ENCODE data around the gene MACROD1. TPM values are rescaled to one million over a fixed set of nuclear protein-coding genes. Genes with fewer than 3 reads are reported as not detected.

Gene MACROD1
- total RNA-seq, 1 experiment from 2014 or later, result 29.3 TPM

DNA sequence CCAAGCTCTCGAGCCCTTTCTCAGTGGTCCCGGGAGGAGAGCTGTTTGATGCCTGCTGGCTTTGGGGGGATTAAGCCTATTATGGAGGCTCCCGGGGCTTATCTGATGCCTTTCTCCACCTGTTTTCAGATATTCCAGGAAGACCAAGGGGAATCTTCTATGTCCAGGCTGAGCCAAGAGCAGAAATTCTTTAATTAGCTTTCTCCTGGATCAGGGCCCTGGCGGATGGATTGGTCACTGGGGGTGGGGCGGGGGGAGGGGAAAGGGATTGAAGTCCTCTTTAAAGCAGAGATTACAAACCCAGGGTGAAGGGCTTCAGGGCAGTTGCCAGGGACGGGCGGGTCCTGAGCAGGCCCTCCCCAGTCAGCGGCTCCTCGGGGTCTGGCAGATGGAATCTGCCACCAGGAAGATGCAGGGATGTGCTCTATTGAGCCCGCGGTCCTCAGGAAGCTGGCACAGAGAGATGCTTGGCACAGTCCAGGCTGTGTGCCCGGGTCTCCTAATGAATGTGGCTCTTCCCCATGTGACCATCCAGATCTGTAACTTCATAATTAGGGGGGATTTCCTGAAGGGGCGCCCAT, 33.6 kb downstream of the MACROD1 start:
- no peak for DNase-seq (ENCODE audit: extremely low read depth, low read depth)

- no peak for DNase-seq (ENCODE audit: extremely low read depth, low read depth)
These were observed 34.2 kb downstream of the MACROD1 start for GRCh38 chr11:64131683-64132190.

GRCh38 chr11:64130618-64131017, 35.3 kb downstream of the MACROD1 start:
- DNase-seq (ENCODE audit: extremely low read depth, low read depth), result no peak

DNA sequence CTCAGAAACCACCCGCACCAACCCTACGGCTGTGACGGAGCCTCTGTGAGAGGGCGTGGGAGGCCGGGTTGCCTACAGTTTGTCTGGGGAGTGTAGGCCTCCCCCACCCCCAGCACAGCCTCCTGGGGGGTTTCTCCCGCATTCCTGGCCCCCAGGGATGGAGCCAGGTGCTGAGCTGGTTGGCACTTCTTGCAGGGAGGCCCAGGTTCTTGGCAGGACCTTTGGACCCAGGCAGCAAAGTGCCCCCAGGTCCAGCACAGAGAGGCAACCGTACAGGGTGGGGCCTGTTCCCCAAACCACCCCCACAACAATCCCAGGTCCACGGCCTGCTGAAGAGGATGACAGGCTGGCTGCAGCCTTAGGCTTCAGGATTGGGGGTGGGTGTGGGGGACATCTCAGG, 36.5 kb downstream of the MACROD1 start:
- no peak for DNase-seq (ENCODE audit: extremely low read depth, low read depth)

DNA sequence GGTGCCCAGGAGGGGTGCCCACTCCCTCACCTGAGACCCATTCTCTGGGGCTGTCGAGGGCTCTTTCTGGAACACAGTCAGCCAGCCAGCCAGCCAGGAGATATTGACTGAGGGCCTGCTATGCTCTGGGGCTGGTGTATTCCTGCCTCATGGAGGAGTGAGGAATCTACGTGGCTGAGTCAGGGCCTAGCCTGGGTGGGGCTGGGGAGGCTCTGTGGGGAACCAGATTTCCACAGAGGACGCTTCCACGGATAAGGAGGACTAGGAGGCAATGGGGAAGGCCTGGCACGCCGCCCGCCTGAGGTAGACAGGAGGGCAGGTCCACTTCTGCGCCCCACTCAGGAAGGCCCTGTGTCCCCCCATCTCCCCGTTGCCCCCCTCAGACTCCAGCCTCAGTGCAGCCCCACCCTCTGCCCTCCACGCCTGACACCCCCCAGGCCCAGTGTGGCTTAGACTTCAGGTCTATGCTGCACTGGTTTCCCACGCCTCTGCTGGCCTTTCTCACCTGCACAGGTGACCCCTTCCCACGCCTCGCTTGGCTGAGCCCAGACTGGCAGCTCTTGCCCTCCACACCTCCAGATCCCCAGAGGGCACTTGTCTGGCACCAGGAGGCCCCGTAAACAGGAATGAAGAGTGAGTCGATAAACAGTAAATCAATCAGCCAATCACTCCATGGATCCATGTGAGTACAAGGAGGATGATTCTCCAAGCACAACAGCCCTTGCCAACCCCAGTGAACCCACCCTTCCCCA, 37.5 kb downstream of the MACROD1 start:
- no peak for DNase-seq (ENCODE audit: extremely low read depth, low read depth)

- DNase-seq (ENCODE audit: extremely low read depth, low read depth), result no peak
These were observed 38.4 kb downstream of the MACROD1 start for GRCh38 chr11:64127267-64128072.

- DNase-seq (ENCODE audit: extremely low read depth, low read depth), result no peak
These were observed 39.1 kb downstream of the MACROD1 start for GRCh38 chr11:64126796-64127195.

GRCh38 chr11:64126371-64126770, 39.5 kb downstream of the MACROD1 start:
- DNase-seq (ENCODE audit: extremely low read depth, low read depth), result no peak

DNA sequence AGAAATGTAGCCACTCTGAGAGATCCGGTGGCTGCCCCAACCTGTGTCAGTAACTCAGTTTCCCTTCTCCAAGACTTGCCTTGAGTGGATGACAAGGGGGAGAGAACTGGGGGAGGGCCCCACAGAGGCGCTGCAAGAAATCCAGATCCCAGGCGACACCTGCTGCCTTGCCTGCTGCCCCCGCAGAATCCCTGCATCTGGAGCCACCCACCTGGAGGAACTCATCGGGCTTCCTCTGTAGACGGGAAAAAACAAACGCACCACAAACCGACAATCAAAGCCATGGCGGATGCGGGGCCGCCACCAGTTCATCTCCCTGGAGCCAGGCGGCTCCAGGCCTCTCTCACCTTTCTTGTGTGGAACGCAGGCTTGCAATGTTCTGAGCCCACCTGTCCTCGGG, 40.2 kb downstream of the MACROD1 start:
- DNase-seq (ENCODE audit: extremely low read depth, low read depth), result no peak

- no peak for DNase-seq (ENCODE audit: extremely low read depth, low read depth)
These were observed 41.8 kb downstream of the MACROD1 start for GRCh38 chr11:64124147-64124546.

- DNase-seq (ENCODE audit: extremely low read depth, low read depth), result no peak
These were observed 42.2 kb downstream of the MACROD1 start for GRCh38 chr11:64123679-64124078.

DNA sequence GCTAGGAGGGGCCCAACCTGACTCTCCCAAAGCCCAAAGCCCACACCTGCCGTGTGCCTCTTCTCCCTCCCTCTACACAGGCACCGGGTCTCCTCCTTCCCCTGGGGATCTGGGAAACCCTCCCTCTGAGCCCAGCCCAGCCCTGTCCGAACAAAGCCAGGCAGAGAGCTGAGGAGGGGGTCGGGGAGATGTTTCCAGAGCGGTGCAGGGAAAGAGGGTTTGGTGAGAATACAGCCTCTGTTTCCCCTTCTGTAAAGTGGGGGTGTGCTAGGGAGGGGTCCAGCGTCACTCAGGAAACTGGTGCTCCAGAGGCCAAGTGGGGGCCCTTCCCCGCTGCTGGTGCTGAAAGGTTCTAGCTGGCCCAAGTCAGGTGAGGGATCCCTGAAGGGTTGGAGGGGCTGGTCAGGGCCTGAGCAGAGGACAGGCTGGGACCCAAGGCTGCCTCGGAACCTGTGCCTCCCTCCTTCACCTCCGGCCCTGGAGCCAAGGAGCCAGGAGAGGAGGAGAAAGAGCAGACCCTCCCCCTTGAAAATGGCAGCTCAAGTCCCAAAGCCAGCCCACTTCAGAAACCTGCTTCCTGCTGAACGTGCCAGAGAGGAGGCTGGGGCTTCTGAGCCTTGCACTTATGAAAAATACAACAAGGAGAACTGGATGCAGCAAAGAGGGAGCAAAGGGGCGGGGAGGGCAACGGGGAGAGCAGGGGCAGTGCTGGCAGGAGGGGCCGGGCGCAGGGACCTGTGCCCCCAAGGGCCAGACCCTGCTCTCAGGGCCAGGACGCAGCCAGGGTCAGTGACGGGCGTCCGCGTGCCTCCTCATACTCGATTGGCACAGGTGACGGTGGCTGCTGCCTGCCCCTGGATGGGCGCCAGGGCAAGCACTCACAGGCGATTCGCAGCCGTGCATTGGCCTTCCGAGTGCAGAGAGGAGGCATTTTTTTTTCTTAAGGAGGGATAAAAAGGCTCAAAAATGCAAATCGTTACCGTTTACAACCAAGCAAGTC, 43.2 kb downstream of the MACROD1 start:
- DNase-seq (ENCODE audit: extremely low read depth, low read depth), result no peak

DNA sequence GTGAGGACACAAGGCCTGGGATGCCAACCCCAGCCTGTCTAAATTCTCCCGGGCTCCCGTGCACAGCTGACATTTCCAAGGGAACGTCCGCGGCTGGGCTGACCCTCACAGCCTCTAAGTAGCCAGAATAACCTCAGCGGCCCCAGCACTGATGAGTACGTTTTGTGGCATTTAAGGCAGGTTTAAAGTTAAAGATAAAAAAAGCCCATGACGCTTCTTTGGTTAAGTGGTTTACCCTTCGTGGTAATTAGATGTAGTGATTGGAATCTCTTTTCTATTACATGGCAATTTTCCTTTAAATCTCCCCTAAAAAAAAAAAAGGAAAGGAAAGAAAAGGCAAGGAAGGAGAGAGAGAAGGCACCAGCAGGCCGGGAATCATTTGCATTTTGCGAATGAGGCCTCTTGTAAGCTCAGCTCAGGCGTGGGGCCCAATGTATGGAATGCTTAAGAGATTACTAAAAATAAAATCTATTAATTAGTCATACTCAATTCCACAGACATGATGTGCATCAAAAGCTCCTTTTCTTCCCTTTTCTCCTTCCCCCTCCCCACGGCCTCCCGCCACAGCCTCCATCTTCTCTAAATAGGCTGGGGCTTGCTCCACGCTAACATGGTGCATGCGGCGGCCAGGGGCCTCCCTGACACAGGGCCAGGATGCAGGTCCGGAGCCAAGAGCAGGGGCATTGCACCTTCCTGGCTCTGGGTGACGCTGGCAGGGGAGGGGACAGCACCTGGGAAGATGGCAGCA, 44.1 kb downstream of the MACROD1 start:
- no peak for DNase-seq (ENCODE audit: extremely low read depth, low read depth)

GRCh38 chr11:64120951-64121569, 44.9 kb downstream of the MACROD1 start:
- no peak for DNase-seq (ENCODE audit: extremely low read depth, low read depth)

GRCh38 chr11:64119700-64120099, 46.2 kb downstream of the MACROD1 start:
- no peak for DNase-seq (ENCODE audit: extremely low read depth, low read depth)

- no peak for DNase-seq (ENCODE audit: extremely low read depth, low read depth)
These were observed 46.8 kb downstream of the MACROD1 start for GRCh38 chr11:64118876-64119665.

GRCh38 chr11:64117763-64118459, 48.0 kb downstream of the MACROD1 start:
- DNase-seq (ENCODE audit: extremely low read depth, low read depth), result no peak

Measured in NCI-H460 (cell line).